ENCODE data around the gene PLCH1.

GRCh38 chr3:155435821-155436220, 309.1 kb downstream of the PLCH1 start:
- TF ChIP-seq CTCF (conservative IDR thresholded peaks at IDR 0.05 in 1 of 2, IDR thresholded peaks at IDR 0.05 in 1 of 2; ENCODE audit: low read depth in 1 of 2, low read length in 2 of 2) = no peak
- no peak for TF ChIP-seq EZH2 (IDR thresholded peaks at IDR 0.05; ENCODE audit: low read length, missing control alignments)
